Ishikawa (cell line): ENCODE measurements around the gene NELL1.

Experiments used
- MAX ChIP-seq: IDR thresholded peaks from 2 replicates; pipeline ENCODE4 v1.6.1; 2012
- RAD21 ChIP-seq: IDR thresholded peaks from 2 replicates; pipeline ENCODE4 v1.6.1; 2012; ENCODE audit warnings: low read depth
- REST ChIP-seq: IDR thresholded peaks from 2 replicates; pipeline ENCODE4 v1.6.1; 2012; ENCODE audit warnings: low read depth, mild to moderate bottlenecking
- TCF12 ChIP-seq: IDR thresholded peaks from 2 replicates; pipeline ENCODE4 v1.6.1; 2012; ENCODE audit warnings: low read depth
- ZBTB7A ChIP-seq: IDR thresholded peaks from 2 replicates; pipeline ENCODE4 v1.6.1; 2012; ENCODE audit warnings: low read depth

GRCh38 chr11:21082853-21083252 lies 413.5 kb downstream of the NELL1 start:
- TF ChIP-seq REST (no peak), RAD21 (no peak), TCF12 (no peak), MAX (no peak), ZBTB7A (no peak)
